Central memory CD8-positive, alpha-beta T cell (primary cell): ENCODE data around the gene KCNE2.

ENCODE experiments used
- ATAC-seq: fragments of 150-1000 bp; cut with Tn5 transposase; replicated peaks from 2 replicates; pipeline ENCODE4 v1.10.0; 2022; ENCODE audit warnings: mild to moderate bottlenecking, moderate FRiP score, moderate number of reproducible peaks; ENCODE audit not compliant: poor library complexity, severe bottlenecking; ENCODE audit errors: extremely low read depth
- DNase-seq, 2 donors: peaks; one replicate each; pipeline ENCODE4 v3.0.0; 2021; ENCODE audit warnings: low spot score in 2 of 2
- H3K27ac Mint-ChIP-seq: one replicate; pipeline ENCODE4 v1.8.0; 2022; ENCODE audit warnings: low read depth, mild to moderate bottlenecking, moderate library complexity, mixed read lengths
- H3K27me3 Mint-ChIP-seq: one replicate; pipeline ENCODE4 v1.8.0; 2022; ENCODE audit warnings: mixed read lengths
- H3K36me3 Mint-ChIP-seq: one replicate; pipeline ENCODE4 v1.8.0; 2022; ENCODE audit warnings: mild to moderate bottlenecking, moderate library complexity, mixed read lengths; ENCODE audit not compliant: insufficient read depth
- H3K4me1 Mint-ChIP-seq: one replicate; pipeline ENCODE4 v1.8.0; 2022; ENCODE audit warnings: mixed read lengths
- H3K4me3 Mint-ChIP-seq: one replicate; pipeline ENCODE4 v1.8.0; 2022; ENCODE audit warnings: mild to moderate bottlenecking, moderate library complexity, mixed read lengths
- H3K9me3 Mint-ChIP-seq: one replicate; pipeline ENCODE4 v1.8.0; 2022; ENCODE audit warnings: mixed read lengths

Gene KCNE2

GRCh38 chr21:34363733-34364132 lies at the start of gene KCNE2:
Gene KCNE2 (plus strand): TSS chr21:34364006. CDS start chr21:34370479, 6,473 bp downstream.
- no peak within 1 kb of the TSS for H3K27ac Mint-ChIP-seq
- ATAC-seq, result no peak
- no peak within 1 kb of the TSS for H3K4me3 Mint-ChIP-seq
- no peaks in the 10 kb centered on the region for H3K36me3 Mint-ChIP-seq
- H3K9me3 Mint-ChIP-seq, result no peaks in the 10 kb centered on the region
- DNase-seq, result no peak
- H3K4me1 Mint-ChIP-seq, result peaks cover 11% of the 10 kb centered on the region
- peaks cover 26% of the 10 kb centered on the region for H3K27me3 Mint-ChIP-seq

- ATAC-seq, result no peak
- H3K9me3 Mint-ChIP-seq, result no peaks in the 10 kb centered on the region
- H3K27ac Mint-ChIP-seq, result no peak overlapping the region
- H3K27me3 Mint-ChIP-seq, result peaks cover 11% of the 10 kb centered on the region
- H3K4me3 Mint-ChIP-seq, result no peak overlapping the region
- H3K36me3 Mint-ChIP-seq, result no peaks in the 10 kb centered on the region
- no peaks in the 10 kb centered on the region for H3K4me1 Mint-ChIP-seq
- DNase-seq, result no peak
Measured at GRCh38 chr21:34319585-34319984, 44.2 kb upstream of the KCNE2 start.

- no peaks in the 10 kb centered on the region for H3K4me1 Mint-ChIP-seq
- no peak for DNase-seq
- no peaks in the 10 kb centered on the region for H3K9me3 Mint-ChIP-seq
- H3K4me3 Mint-ChIP-seq, result no peak overlapping the region
- ATAC-seq, result no peak
- no peaks in the 10 kb centered on the region for H3K36me3 Mint-ChIP-seq
- peaks cover 11% of the 10 kb centered on the region for H3K27me3 Mint-ChIP-seq
- no peak overlapping the region for H3K27ac Mint-ChIP-seq
Measured at GRCh38 chr21:34320011-34320410, 43.8 kb upstream of the KCNE2 start.

- no peak overlapping the region for H3K27ac Mint-ChIP-seq
- H3K4me1 Mint-ChIP-seq, result no peaks in the 10 kb centered on the region
- H3K27me3 Mint-ChIP-seq, result no peaks in the 10 kb centered on the region
- H3K4me3 Mint-ChIP-seq, result no peak overlapping the region
- DNase-seq (no peak), ATAC-seq (no peak)
- H3K36me3 Mint-ChIP-seq, result peaks cover 1% of the 10 kb centered on the region
- H3K9me3 Mint-ChIP-seq, result no peaks in the 10 kb centered on the region
Measured at GRCh38 chr21:34330055-34330454, 33.8 kb upstream of the KCNE2 start.

- no peaks in the 10 kb centered on the region for H3K9me3 Mint-ChIP-seq
- ATAC-seq (no peak), DNase-seq (no peak)
- H3K4me3 Mint-ChIP-seq, result no peak overlapping the region
- H3K4me1 Mint-ChIP-seq, result no peaks in the 10 kb centered on the region
- H3K27ac Mint-ChIP-seq, result no peak overlapping the region
- peaks cover 1% of the 10 kb centered on the region for H3K36me3 Mint-ChIP-seq
- peaks cover 2% of the 10 kb centered on the region for H3K27me3 Mint-ChIP-seq
Measured at GRCh38 chr21:34331726-34332125, 32.1 kb upstream of the KCNE2 start.

- no peak overlapping the region for H3K4me3 Mint-ChIP-seq
Measured at GRCh38 chr21:34332347-34332746, 31.5 kb upstream of the KCNE2 start.

GRCh38 chr21:34333121-34333739 lies 30.6 kb upstream of the KCNE2 start:
- DNase-seq, result no peak
- ATAC-seq, result no peak

More at GRCh38 chr21:34332347-34332746, 31.5 kb upstream of the KCNE2 start:
- ATAC-seq (no peak), DNase-seq (no peak)
- Mint-ChIP-seq H3K4me1 (no peaks in the 10 kb centered on the region), H3K27ac (no peak overlapping the region), H3K9me3 (no peaks in the 10 kb centered on the region), H3K27me3 (peaks cover 8% of the 10 kb centered on the region), H3K36me3 (peaks cover 1% of the 10 kb centered on the region)

GRCh38 chr21:34335316-34335715 lies 28.5 kb upstream of the KCNE2 start:
- no peak for DNase-seq
- Mint-ChIP-seq H3K27ac (no peak overlapping the region), H3K27me3 (peaks cover 15% of the 10 kb centered on the region), H3K4me1 (peaks cover 1% of the 10 kb centered on the region), H3K36me3 (peaks cover 1% of the 10 kb centered on the region), H3K9me3 (no peaks in the 10 kb centered on the region), H3K4me3 (no peak overlapping the region)
- ATAC-seq, result no peak

More at GRCh38 chr21:34333121-34333739, 30.6 kb upstream of the KCNE2 start:
- Mint-ChIP-seq H3K27ac (no peak overlapping the region), H3K27me3 (peaks cover 15% of the 10 kb centered on the region), H3K4me1 (no peaks in the 10 kb centered on the region), H3K9me3 (no peaks in the 10 kb centered on the region), H3K4me3 (no peak overlapping the region), H3K36me3 (peaks cover 1% of the 10 kb centered on the region)

GRCh38 chr21:34336245-34336644 lies 27.6 kb upstream of the KCNE2 start:
- DNase-seq, result no peak
- Mint-ChIP-seq H3K27me3 (peaks cover 15% of the 10 kb centered on the region), H3K27ac (no peak overlapping the region), H3K4me3 (no peak overlapping the region), H3K36me3 (peaks cover 1% of the 10 kb centered on the region), H3K4me1 (peaks cover 6% of the 10 kb centered on the region), H3K9me3 (no peaks in the 10 kb centered on the region)
- no peak for ATAC-seq

- Mint-ChIP-seq H3K27ac (no peak overlapping the region), H3K27me3 (peaks cover 15% of the 10 kb centered on the region), H3K4me3 (no peak overlapping the region), H3K4me1 (peaks cover 6% of the 10 kb centered on the region), H3K9me3 (no peaks in the 10 kb centered on the region), H3K36me3 (peaks cover under 1% of the 10 kb centered on the region)
- ATAC-seq (no peak), DNase-seq (no peak)
Measured at GRCh38 chr21:34336756-34337391, 26.9 kb upstream of the KCNE2 start.

- H3K9me3 Mint-ChIP-seq, result no peaks in the 10 kb centered on the region
- no peak for ATAC-seq
Measured at GRCh38 chr21:34337741-34338140, 26.1 kb upstream of the KCNE2 start.

GRCh38 chr21:34338226-34338625 lies 25.6 kb upstream of the KCNE2 start:
- Mint-ChIP-seq H3K27ac (no peak overlapping the region), H3K36me3 (no peaks in the 10 kb centered on the region), H3K4me3 (no peak overlapping the region), H3K9me3 (no peaks in the 10 kb centered on the region), H3K27me3 (peaks cover 15% of the 10 kb centered on the region), H3K4me1 (peaks cover 6% of the 10 kb centered on the region)
- DNase-seq, result no peak
- ATAC-seq, result no peak

More at GRCh38 chr21:34337741-34338140, 26.1 kb upstream of the KCNE2 start:
- H3K27me3 Mint-ChIP-seq, result peaks cover 15% of the 10 kb centered on the region
- H3K36me3 Mint-ChIP-seq, result no peaks in the 10 kb centered on the region
- no peak overlapping the region for H3K4me3 Mint-ChIP-seq
- peaks cover 6% of the 10 kb centered on the region for H3K4me1 Mint-ChIP-seq
- H3K27ac Mint-ChIP-seq, result no peak overlapping the region
- no peak for DNase-seq

- DNase-seq, result no peak
- Mint-ChIP-seq H3K27me3 (peaks cover 15% of the 10 kb centered on the region), H3K4me1 (peaks cover 6% of the 10 kb centered on the region), H3K9me3 (no peaks in the 10 kb centered on the region), H3K4me3 (no peak overlapping the region), H3K27ac (no peak overlapping the region), H3K36me3 (no peaks in the 10 kb centered on the region)
- no peak for ATAC-seq
Measured at GRCh38 chr21:34340061-34340460, 23.7 kb upstream of the KCNE2 start.
